Dermis microvascular lymphatic vessel endothelial cell (primary cell): Measurements from ENCODE around the gene MYO5B. TPM values are rescaled to one million over a fixed set of nuclear protein-coding genes. Genes with fewer than 3 reads are reported as not detected.

Experiments
- DNase-seq, 2 donors: peaks; one replicate each; pipeline versions ENCODE4 v3.0.0 to v3.0.0-alpha.2; 2010; ENCODE audit warnings: low read depth in 2 of 2
- total RNA-seq: library from RNA; depleted of rRNA; stranded (reverse); fragments of >200 nt; gene quantifications from 2 replicates; pipeline ENCODE4 v1.2.1, GENCODE V29; 2014

The MYO5B gene
- total RNA-seq, 1 donor from 2014 or later: 0.51 TPM

GRCh38 chr18:49857708-49858107 lies 337.2 kb downstream of the MYO5B start:
- no peak for DNase-seq

GRCh38 chr18:49856496-49856895 lies 338.5 kb downstream of the MYO5B start:
- no peak for DNase-seq

DNA sequence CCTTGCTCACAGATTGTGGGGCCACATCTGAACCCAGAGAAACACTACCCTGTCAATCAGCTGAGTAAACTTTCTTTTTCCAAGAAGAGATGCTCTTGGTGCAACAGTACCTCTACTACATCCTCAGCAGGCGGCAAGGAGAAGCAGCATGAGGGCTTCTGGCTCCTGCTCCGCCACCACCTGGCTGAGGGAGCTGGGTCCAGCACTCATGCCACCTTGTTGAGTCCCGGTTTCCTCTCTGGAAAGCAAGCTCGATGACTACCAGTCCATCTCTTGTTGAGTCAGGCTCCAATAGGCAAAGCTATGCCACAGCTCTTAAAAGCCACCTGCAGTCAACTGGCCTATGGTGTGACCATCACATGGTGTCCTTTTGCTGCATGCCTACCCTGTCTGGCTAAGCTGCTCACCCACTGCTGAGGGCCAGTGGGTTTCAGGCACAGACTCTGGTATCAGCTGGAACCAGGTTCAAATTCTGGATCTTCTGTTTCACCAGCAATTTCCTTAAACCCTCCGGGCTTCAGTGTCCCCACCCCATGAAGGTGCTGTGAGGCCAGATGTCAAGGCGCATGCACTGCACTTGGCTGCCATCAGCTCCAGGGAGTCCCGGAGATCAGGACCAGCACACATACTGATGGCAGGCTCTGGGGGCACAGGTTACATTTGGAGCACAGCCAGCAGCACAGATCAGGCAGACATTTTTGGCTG lies 339.1 kb downstream of the MYO5B start:
- DNase-seq: no peak

- no peak for DNase-seq
Measured at GRCh38 chr18:49854681-49855080, 340.3 kb downstream of the MYO5B start.

DNA sequence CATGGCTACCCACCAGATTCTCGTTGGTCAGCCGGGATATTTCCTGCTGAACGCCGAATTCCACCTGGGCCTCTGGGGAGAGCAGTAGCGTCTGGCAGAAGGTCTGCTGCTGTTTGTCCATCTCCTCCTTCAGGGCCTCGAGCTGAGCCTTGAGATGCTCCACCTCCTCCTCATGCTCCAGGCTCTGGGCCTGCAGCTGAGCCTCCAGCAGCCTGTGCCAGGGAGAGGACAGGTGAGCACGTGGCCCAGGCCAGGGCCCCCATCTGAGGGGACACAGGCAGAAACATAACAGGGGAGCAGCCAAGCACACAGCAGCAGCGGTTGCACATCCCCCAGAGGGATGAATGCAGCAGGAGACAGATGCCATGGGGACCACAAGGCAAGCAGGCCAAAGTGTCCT lies 341.5 kb downstream of the MYO5B start:
- DNase-seq: no peak

- no peak for DNase-seq
Measured at GRCh38 chr18:49853011-49853410, 341.9 kb downstream of the MYO5B start.

DNA sequence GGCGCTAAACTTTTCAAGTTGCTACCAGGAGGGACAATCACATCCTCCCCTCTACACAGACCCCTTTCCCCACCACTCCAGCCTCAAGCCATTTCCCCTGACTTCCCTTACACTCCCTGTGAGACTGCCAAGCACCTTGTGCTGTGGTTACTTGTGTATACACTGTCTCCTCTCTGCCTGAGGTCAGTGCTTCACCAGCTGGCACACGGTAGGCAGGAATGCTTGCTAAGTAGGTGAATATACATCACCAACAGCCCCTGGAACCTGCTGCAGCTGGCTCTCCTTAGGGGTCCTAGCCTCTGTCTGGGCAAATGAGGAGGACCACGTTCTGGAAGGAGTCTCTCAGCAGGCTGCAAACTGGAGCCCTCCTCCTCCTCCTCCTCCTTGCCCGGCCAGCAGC lies 343.3 kb downstream of the MYO5B start:
- DNase-seq: no peak

DNA sequence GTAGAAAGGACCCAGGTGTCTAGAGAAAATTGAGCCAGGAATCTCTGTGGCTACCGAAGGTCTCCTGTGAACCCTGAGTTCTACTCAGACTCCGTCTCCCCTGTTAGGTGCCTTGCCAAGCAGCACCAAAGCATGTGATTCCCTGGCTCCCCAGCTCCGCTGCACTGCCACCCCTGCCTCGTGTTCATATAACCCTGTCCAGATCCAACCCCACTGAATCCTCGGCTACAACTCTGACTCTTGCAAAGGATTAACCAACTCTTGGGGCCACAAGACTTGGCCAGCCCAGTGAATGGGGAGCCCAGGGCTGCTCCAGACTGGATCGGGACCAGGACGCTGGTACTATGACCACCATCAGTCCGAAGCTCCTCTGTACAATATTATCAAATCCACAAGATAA lies 344.3 kb downstream of the MYO5B start:
- no peak for DNase-seq

DNA sequence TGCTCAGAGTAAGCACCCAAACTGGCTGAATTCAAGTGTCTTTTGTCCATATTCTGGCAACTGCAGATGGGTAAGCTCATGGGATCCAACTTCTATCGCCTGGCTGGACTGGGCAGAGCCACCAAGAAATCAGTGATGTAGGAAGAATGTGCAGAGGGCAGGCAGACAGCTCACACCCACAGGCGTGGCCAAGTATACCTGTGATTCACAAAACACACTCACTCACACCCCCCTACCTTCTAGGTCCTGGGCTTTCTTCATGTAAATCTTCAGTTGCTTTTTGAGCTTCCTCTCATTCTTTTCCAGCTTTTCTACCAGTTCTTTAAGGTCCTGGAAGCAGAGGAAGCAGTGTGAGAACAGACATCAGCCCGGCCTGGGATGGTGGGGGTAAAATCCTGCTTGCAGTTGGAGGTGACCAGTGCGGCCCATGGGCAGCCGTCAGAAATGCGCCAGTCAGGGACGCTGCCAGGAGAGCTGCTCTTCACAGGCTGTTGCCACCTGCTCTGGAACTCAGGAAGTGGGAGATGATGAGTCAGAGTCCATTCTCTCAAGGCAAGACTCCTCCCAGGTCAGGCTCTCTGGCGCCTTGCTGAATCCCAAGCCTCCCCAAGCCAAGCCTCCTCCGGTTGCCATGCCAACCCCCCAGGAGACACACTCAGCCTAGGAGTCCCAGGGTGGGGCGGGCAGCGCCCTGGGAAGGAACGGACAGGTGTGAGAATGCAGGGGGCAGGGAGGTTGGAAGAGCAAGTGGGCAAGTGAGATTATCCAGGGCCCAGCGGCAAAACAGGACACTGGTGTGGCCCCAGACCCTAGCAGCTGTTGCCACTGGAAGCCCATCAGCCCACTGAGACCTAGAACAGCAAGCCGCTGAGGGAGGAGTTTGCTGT lies 345.4 kb downstream of the MYO5B start:
- DNase-seq: peak in 1 of 2 donors; percentile 87

- no peak for DNase-seq
Measured at GRCh38 chr18:49848115-49848514, 346.8 kb downstream of the MYO5B start.

DNA sequence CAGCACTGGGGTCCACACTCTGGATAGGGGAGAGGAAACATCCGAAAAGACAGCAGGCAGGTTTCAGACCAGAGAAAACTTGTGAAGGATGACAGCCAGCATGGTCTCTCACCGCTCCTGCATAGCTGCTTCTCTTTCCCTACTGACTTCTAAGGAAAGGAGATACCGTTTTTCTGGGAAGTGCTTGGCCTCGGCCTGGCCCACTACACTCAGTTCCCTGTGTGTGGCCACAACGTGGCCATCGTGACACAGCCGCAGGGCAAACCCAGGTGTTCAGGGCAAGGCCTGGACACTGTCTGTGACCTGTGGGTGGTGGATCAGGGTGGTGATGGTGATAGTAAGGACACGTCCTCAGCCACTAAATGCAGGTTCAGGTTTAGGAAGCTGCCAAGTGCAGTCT lies 347.4 kb downstream of the MYO5B start:
- no peak for DNase-seq

GRCh38 chr18:49846718-49847470 lies 348.1 kb downstream of the MYO5B start:
- DNase-seq: no peak

GRCh38 chr18:49846361-49846662 lies 348.6 kb downstream of the MYO5B start:
- DNase-seq: no peak

DNA sequence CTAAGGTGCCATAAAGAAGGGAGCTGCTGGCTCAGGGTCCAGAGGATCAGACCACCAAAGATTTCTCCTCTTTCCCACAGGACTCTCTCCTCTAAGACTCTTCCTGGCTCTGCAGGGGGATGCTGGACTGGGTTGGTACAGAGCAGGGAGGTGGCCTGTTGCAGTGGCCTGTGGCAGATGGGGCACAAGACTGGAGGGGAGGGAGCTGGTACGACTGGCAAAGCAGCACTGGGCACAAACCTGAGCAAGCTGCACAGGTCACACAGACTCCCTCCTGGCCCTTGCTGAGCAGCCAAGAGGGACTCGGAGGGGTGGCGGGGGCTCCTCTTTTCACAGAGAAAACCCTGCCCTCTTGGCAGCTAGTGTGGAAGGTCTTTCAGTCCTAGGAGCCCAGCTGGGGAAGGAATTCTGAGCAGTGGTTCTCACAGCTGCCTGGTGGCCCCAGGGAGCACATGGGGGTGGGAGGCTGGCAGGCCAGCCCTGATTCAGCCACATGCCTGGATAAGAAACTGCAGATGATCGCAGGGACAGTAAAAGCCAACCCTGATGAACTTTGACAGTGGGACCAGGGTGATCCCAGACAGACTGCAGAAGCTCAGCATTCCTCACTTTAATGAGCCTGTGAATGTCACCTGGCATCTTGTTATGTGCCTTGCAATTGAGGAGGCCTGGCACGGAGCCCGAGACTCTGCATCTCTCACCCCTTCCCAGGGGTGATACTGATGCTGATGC lies 349.2 kb downstream of the MYO5B start:
- DNase-seq: no peak

GRCh38 chr18:49844903-49845302 lies 350.0 kb downstream of the MYO5B start:
- no peak for DNase-seq

GRCh38 chr18:49843778-49844625 lies 350.9 kb downstream of the MYO5B start:
- DNase-seq: no peak

GRCh38 chr18:49843131-49843530 lies 351.8 kb downstream of the MYO5B start:
- no peak for DNase-seq

DNA sequence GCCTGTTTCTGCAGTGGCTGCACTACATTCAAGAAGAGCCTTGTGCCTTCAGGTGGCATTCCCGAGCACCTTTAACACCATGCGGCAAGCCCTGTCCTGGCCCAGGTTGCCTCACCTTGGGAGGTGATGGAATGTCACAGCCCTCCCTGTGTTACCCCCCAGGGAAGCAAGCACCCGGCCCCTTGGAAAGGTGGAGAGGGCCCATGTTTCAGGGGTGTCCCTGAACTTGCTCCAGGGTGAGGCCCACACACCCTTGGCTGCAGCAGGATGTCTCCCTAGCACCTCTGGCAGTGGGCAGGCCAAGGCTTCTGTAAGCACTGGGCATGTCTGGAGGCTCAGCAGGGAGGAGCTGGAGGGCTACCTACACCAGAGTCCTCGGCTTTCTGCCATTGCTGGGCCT lies 352.3 kb downstream of the MYO5B start:
- DNase-seq: no peak

DNA sequence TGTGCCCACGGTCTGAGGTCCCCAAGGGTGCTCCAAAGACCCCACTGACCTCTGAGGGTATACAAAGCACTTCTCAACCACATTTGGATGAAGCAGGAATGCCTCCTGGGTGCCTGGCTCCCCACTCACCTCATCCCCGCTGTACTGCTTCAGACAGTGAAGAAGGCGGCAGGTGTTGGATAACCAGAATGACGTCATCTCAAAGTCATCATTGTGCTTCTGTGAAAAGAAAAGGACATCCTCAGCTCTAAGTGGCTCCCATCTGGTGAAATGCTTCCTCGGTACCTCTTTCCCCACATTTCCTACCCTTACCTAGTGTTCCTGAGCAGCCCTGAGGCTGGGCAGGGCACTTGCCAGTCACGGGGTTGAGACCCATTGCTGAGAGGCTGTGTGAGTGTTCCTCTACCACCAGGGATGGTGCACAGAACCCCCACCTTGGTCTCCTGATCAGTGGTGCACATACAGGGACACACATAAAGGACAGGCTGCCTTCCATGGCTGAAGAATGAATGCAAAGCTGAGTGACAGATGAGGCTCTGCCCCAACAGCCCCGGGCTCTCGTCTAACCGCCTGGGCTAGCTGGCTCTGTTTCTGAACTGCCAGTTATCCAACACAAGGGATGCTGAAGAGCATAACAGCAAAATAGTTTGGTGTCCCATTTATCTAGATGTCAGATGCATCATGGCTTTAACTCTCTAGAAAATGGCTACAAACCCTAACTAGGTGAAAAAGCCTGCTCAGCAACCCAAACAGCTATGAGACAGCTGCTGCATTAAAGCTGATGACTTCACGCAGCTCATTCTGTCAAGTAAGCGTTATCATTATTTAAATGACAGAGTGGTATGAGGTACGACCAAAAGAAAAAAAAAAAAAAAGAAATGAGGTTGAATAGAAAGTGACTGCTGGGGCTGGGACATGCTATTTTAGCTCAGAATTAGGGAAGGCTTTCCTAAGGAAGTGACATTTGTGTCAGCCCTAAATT lies 353.4 kb downstream of the MYO5B start:
- DNase-seq: no peak

- DNase-seq: no peak
Measured at GRCh38 chr18:49839012-49839411, 355.9 kb downstream of the MYO5B start.
